ENCODE results near the gene OR5D18. TPM values are rescaled to one million over a fixed set of nuclear protein-coding genes. Genes with fewer than 3 reads are reported as not detected.

Gene OR5D18
- polyA plus RNA-seq (2013) = not detected in 2 replicates

DNA sequence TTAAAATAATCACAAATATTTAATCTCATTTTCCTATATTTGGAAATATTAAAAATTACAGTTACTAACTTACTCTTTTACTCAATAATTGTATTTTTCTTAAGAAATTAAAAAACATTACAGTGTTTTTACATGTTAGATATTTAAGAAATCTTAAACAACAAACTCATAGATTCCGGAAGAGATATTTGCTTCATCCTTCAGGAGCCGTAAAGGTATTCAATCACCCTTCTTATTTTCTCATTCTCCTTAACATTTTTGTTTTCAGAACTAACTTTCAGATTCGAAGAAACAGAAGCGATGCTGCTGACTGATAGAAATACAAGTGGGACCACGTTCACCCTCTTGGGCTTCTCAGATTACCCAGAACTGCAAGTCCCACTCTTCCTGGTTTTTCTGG, at the start of gene OR5D18:
TSS of gene OR5D18 (plus strand) at position 301 of the 400 bp plus-strand sequence. CDS start at position 301, 0 bp downstream.
- Histone ChIP-seq H2BK120ac (ENCODE audit: insufficient read depth, low read length, poor library complexity) (no peak within 1 kb of the TSS), H3K27ac (ENCODE audit: low read depth, low read length) (no peak within 1 kb of the TSS), H3K4me1 (ENCODE audit: control insufficient read depth in 1 of 2, insufficient read depth in 2 of 2, low read length in 2 of 2) (no peaks in the 10 kb centered on the region), H2AFZ (ENCODE audit: insufficient read depth, low read length, poor library complexity) (no peak within 1 kb of the TSS), H3K36me3 (ENCODE audit: control insufficient read depth in 1 of 2, insufficient read depth in 2 of 2, low read length in 2 of 2) (no peaks in the 10 kb centered on the region), H3K4me3 (ENCODE audit: low read depth, low read length) (no peak within 1 kb of the TSS), H4K12ac (ENCODE audit: low read depth, low read length) (no peak within 1 kb of the TSS), H3K18ac (ENCODE audit: low read length) (no peak within 1 kb of the TSS), H3K9me3 (ENCODE audit: insufficient read depth, low read depth, low read length) (peaks cover 8% of the 10 kb centered on the region), H2AK5ac (ENCODE audit: low read length) (no peak within 1 kb of the TSS), H3K4me2 (ENCODE audit: low read length) (no peak within 1 kb of the TSS), H3K23ac (ENCODE audit: low read length) (no peak within 1 kb of the TSS), H3K79me2 (ENCODE audit: control insufficient read depth, insufficient read depth, low read length, poor library complexity) (no peaks in the 10 kb centered on the region), H3K27me3 (ENCODE audit: insufficient read depth, low read length) (no peaks in the 10 kb centered on the region), H2BK12ac (ENCODE audit: low read length) (no peak within 1 kb of the TSS), H4K8ac (ENCODE audit: low read depth, low read length) (no peak within 1 kb of the TSS), H4K91ac (ENCODE audit: low read depth, low read length) (no peak within 1 kb of the TSS), H3K14ac (ENCODE audit: low read length) (no peak within 1 kb of the TSS), H2BK5ac (ENCODE audit: low read depth, low read length, poor library complexity) (no peak within 1 kb of the TSS), H3K9ac (ENCODE audit: low read length) (no peak within 1 kb of the TSS), H3K79me1 (ENCODE audit: low read length) (no peaks in the 10 kb centered on the region), H3K4ac (ENCODE audit: low read depth, low read length) (no peak within 1 kb of the TSS)
- DNase-seq = no peak
- WGBS (ENCODE audit: extremely low coverage, insufficient coverage, insufficient read length) = no CpG with 5 or more reads among the region's 5 CpGs

DNA sequence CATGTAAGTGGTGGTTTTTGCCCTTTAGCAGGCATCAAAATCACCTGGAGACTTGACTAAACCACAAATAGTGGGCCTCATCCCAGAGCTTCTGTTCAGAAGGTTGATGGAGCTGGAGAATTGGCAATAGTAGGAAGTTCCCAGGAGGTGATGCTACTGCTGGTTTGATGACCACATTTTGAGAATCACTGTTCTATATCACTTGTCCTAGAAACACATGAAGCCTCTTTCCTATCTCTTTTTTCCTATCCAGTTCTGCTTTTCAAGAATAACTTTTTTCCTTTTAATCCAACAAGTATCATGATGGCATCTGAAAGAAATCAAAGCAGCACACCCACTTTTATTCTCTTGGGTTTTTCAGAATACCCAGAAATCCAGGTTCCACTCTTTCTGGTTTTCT, 46.3 kb upstream of the OR5D18 start, which contains the start of gene OR5D13:
TSS of gene OR5D13 (plus strand) at position 301 of the 400 bp plus-strand sequence. CDS start at position 301, 0 bp downstream.
- no peaks in the 10 kb centered on the region for H3K36me3 ChIP-seq (ENCODE audit: control insufficient read depth in 1 of 2, insufficient read depth in 2 of 2, low read length in 2 of 2)

DNA sequence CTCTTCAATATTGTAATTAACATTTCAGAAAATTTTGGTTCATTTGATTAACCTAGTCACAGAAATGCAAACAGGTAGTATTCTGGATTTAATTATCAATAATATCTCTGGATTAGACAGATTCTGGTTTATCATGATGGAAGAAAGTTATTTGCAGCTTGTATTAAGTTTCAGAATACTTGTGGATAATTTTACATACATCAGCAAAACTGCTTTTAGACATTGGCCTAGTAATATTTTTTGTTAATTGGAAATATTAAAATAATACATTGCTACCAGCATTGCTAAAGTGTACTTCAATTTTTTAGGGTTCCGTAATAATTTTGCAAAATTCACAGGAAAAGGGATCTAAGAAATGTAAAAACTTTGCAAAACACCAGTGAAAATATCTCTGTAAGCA, 27.8 kb upstream of the OR5D18 start:
- no peak overlapping the region for H3K14ac ChIP-seq (ENCODE audit: low read length)
- no CpG with 5 or more reads among the region's 1 CpG for WGBS (ENCODE audit: extremely low coverage, insufficient coverage, insufficient read length)
- H2BK12ac ChIP-seq (ENCODE audit: low read length) = no peak overlapping the region
- no peak overlapping the region for H3K27ac ChIP-seq (ENCODE audit: low read depth, low read length)
- no peak overlapping the region for H2AK5ac ChIP-seq (ENCODE audit: low read length)
- H4K8ac ChIP-seq (ENCODE audit: low read depth, low read length) = no peak overlapping the region
- no peak overlapping the region for H4K91ac ChIP-seq (ENCODE audit: low read depth, low read length)
- no peak overlapping the region for H2AFZ ChIP-seq (ENCODE audit: insufficient read depth, low read length, poor library complexity)
- no peak overlapping the region for H3K4me3 ChIP-seq (ENCODE audit: low read depth, low read length)
- H3K23ac ChIP-seq (ENCODE audit: low read length) = no peak overlapping the region
- H3K36me3 ChIP-seq (ENCODE audit: control insufficient read depth in 1 of 2, insufficient read depth in 2 of 2, low read length in 2 of 2) = peaks cover 0 to 1% of the 10 kb centered on the region in 2 experiments
- H3K4me2 ChIP-seq (ENCODE audit: low read length) = no peak overlapping the region
- no peaks in the 10 kb centered on the region for H3K4me1 ChIP-seq (ENCODE audit: control insufficient read depth in 1 of 2, insufficient read depth in 2 of 2, low read length in 2 of 2)
- no peaks in the 10 kb centered on the region for H3K79me1 ChIP-seq (ENCODE audit: low read length)
- H4K12ac ChIP-seq (ENCODE audit: low read depth, low read length) = no peak overlapping the region
- no peak overlapping the region for H3K18ac ChIP-seq (ENCODE audit: low read length)
- no peak overlapping the region for H2BK120ac ChIP-seq (ENCODE audit: insufficient read depth, low read length, poor library complexity)
- peaks cover 5% of the 10 kb centered on the region for H3K9me3 ChIP-seq (ENCODE audit: insufficient read depth, low read depth, low read length)
- H3K4ac ChIP-seq (ENCODE audit: low read depth, low read length) = no peak overlapping the region
- no peaks in the 10 kb centered on the region for H3K27me3 ChIP-seq (ENCODE audit: insufficient read depth, low read length)
- no peak for DNase-seq
- no peak overlapping the region for H2BK5ac ChIP-seq (ENCODE audit: low read depth, low read length, poor library complexity)
- H3K9ac ChIP-seq (ENCODE audit: low read length) = no peak overlapping the region
- H3K79me2 ChIP-seq (ENCODE audit: control insufficient read depth, insufficient read depth, low read length, poor library complexity) = no peaks in the 10 kb centered on the region

More for the DNA sequence above, 46.3 kb upstream of the OR5D18 start, which contains the start of gene OR5D13:
- Histone ChIP-seq H3K4me3 (ENCODE audit: low read depth, low read length) (no peak within 1 kb of the TSS), H3K27ac (ENCODE audit: low read depth, low read length) (no peak within 1 kb of the TSS), H3K4ac (ENCODE audit: low read depth, low read length) (no peak within 1 kb of the TSS), H3K9ac (ENCODE audit: low read length) (no peak within 1 kb of the TSS), H2BK5ac (ENCODE audit: low read depth, low read length, poor library complexity) (no peak within 1 kb of the TSS), H4K91ac (ENCODE audit: low read depth, low read length) (no peak within 1 kb of the TSS), H3K27me3 (ENCODE audit: insufficient read depth, low read length) (no peaks in the 10 kb centered on the region), H2AFZ (ENCODE audit: insufficient read depth, low read length, poor library complexity) (no peak within 1 kb of the TSS), H2BK12ac (ENCODE audit: low read length) (no peak within 1 kb of the TSS), H3K9me3 (ENCODE audit: insufficient read depth, low read depth, low read length) (peaks cover 2% of the 10 kb centered on the region), H3K79me2 (ENCODE audit: control insufficient read depth, insufficient read depth, low read length, poor library complexity) (no peaks in the 10 kb centered on the region), H3K23ac (ENCODE audit: low read length) (no peak within 1 kb of the TSS), H4K8ac (ENCODE audit: low read depth, low read length) (no peak within 1 kb of the TSS), H3K4me2 (ENCODE audit: low read length) (no peak within 1 kb of the TSS), H3K14ac (ENCODE audit: low read length) (no peak within 1 kb of the TSS), H3K4me1 (ENCODE audit: control insufficient read depth in 1 of 2, insufficient read depth in 2 of 2, low read length in 2 of 2) (no peaks in the 10 kb centered on the region), H4K12ac (ENCODE audit: low read depth, low read length) (no peak within 1 kb of the TSS), H3K79me1 (ENCODE audit: low read length) (no peaks in the 10 kb centered on the region), H2BK120ac (ENCODE audit: insufficient read depth, low read length, poor library complexity) (no peak within 1 kb of the TSS), H3K18ac (ENCODE audit: low read length) (no peak within 1 kb of the TSS), H2AK5ac (ENCODE audit: low read length) (no peak within 1 kb of the TSS)
- no peak for DNase-seq

DNA sequence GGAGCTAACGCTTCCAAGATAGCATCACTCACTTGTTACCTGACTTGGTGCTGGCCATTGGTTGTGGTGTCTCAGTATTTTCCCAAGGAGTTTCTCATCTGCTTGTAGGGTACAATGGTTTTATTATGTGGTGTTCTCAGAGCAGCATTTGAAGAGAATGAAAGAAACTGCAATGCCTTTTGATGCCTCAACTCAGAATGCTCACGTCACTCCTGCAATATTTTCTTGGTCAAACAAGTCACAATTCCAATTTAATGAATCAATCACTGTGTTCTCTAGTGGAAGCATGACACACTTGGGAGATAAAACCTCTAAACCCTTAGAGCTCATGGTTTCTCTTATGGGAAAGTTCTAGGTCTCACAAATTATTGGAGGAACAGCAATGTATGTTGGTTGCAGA, 26.1 kb upstream of the OR5D18 start:
- no CpG with 5 or more reads among the region's 2 CpGs for WGBS (ENCODE audit: extremely low coverage, insufficient coverage, insufficient read length)
- no peak for DNase-seq
- H3K4me3 ChIP-seq (ENCODE audit: low read depth, low read length) = no peak overlapping the region
- H3K23ac ChIP-seq (ENCODE audit: low read length) = no peak overlapping the region
- peaks cover 3% of the 10 kb centered on the region for H3K9me3 ChIP-seq (ENCODE audit: insufficient read depth, low read depth, low read length)
- no peak overlapping the region for H2AK5ac ChIP-seq (ENCODE audit: low read length)
- H3K9ac ChIP-seq (ENCODE audit: low read length) = no peak overlapping the region
- no peak overlapping the region for H2BK5ac ChIP-seq (ENCODE audit: low read depth, low read length, poor library complexity)
- no peaks in the 10 kb centered on the region for H3K4me1 ChIP-seq (ENCODE audit: control insufficient read depth in 1 of 2, insufficient read depth in 2 of 2, low read length in 2 of 2)
- H3K36me3 ChIP-seq (ENCODE audit: control insufficient read depth in 1 of 2, insufficient read depth in 2 of 2, low read length in 2 of 2) = no peaks in the 10 kb centered on the region
- no peak overlapping the region for H3K4ac ChIP-seq (ENCODE audit: low read depth, low read length)
- no peak overlapping the region for H4K91ac ChIP-seq (ENCODE audit: low read depth, low read length)
- no peak overlapping the region for H3K4me2 ChIP-seq (ENCODE audit: low read length)
- no peak overlapping the region for H2AFZ ChIP-seq (ENCODE audit: insufficient read depth, low read length, poor library complexity)
- H2BK120ac ChIP-seq (ENCODE audit: insufficient read depth, low read length, poor library complexity) = no peak overlapping the region
- no peak overlapping the region for H2BK12ac ChIP-seq (ENCODE audit: low read length)
- no peak overlapping the region for H4K8ac ChIP-seq (ENCODE audit: low read depth, low read length)
- no peak overlapping the region for H3K27ac ChIP-seq (ENCODE audit: low read depth, low read length)
- H3K27me3 ChIP-seq (ENCODE audit: insufficient read depth, low read length) = no peaks in the 10 kb centered on the region
- H3K79me1 ChIP-seq (ENCODE audit: low read length) = no peaks in the 10 kb centered on the region
- no peak overlapping the region for H3K14ac ChIP-seq (ENCODE audit: low read length)
- no peak overlapping the region for H3K18ac ChIP-seq (ENCODE audit: low read length)
- no peaks in the 10 kb centered on the region for H3K79me2 ChIP-seq (ENCODE audit: control insufficient read depth, insufficient read depth, low read length, poor library complexity)
- H4K12ac ChIP-seq (ENCODE audit: low read depth, low read length) = no peak overlapping the region
